GM19438 (cell line): ENCODE measurements around the gene UNC13B.
"Not testable (repeated sequence)": the region's sequence is repeated elsewhere in the genome, so short reads cannot be mapped to it uniquely, and the experiment has no call there.

Experiments
- ATAC-seq: cut with Tn5 transposase; IDR thresholded peaks from one replicate; pipeline ENCODE4 v1.9.1; 2021; ENCODE audit warnings: low read depth; ENCODE audit not compliant: unreplicated experiment

The UNC13B gene

DNA sequence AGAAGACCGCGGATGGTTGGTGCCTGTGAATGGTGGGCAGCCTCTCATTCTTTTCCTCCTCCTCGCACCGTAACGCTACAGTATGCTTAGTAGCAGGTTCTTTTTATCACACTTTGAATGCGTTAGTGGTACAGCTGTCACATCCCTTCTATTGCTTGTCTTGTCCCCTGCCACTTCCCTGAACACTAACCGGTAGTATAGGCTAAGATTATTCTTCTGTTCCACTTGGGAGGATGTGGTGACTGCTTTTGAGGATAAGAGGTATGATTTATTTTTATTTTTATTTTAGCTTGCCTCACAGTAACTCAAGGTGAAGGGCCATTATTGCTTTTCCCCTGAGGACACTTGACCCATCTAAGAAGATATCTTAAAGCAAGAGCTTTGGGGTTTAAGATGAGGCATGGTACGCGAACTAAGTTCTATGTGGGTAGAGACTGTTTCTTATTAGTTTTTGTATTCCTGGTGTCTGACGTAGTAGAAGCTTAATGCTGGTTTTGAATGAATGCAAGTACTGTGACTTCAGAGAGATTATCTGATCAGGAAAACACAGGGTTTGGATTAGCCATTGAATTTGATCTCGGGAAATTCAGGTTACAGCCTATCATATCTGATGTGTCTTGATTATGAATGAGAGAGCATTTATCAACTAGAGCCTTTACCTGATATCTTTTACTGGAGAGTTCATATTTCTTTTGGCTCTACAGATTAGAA, 951 bp downstream of the UNC13B start:
- ATAC-seq, result no peak

GRCh38 chr9:35163413-35163812, 1.6 kb downstream of the UNC13B start:
- ATAC-seq, result no peak

DNA sequence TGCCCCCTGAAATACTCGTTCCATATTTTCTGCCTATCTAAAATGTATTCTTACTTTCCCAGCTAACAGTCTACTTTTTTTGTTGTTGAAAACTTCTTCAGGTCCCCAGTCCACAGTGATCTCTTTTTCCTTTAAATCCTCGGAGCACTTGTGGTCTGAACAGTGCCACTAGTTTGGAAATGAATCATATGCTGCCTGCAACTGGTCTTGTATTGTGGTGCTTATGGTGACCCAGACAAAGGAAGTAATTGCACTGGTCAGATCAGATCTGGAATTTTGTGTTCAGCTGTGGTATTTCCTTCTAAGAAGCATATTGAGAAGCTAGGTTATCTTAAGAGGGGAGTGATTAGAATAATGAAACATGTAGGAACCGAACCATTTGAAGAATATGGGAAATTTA, 2.9 kb downstream of the UNC13B start:
- ATAC-seq, result no peak

GRCh38 chr9:35167429-35167828, 5.6 kb downstream of the UNC13B start:
- not testable (repeated sequence) for ATAC-seq

DNA sequence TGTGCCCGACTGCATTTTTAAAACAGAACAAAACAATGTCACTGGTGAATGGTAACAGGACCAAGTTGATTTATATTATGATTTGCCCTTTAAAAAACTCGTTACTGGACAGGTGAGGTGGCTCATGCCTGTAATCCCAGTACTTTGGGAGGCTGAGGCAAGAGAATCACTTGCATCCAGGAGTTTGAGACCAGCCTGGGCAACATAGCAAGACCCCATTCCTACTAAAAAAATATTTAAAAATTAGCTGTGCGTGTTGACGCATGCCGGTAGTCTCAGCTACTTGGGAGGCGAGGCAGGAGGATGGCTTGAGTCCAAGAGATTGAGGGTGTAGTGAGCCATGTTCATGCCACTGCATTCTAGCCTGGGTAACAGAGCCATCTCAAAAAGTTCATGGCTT, 7.2 kb downstream of the UNC13B start:
- no peak for ATAC-seq

GRCh38 chr9:35172878-35173277, 11.1 kb downstream of the UNC13B start:
- ATAC-seq, result no peak

- ATAC-seq, result no peak
Measured at GRCh38 chr9:35177520-35177919, 15.7 kb downstream of the UNC13B start.

- ATAC-seq, result no peak
Measured at GRCh38 chr9:35179347-35180280, 17.8 kb downstream of the UNC13B start.

DNA sequence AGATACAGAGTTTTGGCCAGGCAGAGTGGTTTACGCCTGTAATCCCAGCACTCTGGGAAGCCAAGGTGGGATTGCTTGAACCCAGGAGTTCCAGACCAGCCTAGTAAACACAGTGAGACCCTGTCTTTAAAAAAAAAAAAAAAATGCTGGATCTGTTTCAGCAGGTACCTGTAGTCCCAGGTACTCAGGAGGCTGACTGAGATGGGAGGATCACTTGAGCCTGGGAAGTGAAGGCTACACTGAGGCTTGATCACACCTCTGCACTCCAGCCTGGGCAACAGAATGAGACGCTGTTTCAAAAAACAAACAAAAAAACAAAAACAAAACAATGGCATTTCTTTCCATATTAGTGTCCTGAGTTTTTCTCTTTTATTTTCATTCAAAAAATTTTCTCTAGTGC, 19.0 kb downstream of the UNC13B start:
- no peak for ATAC-seq

DNA sequence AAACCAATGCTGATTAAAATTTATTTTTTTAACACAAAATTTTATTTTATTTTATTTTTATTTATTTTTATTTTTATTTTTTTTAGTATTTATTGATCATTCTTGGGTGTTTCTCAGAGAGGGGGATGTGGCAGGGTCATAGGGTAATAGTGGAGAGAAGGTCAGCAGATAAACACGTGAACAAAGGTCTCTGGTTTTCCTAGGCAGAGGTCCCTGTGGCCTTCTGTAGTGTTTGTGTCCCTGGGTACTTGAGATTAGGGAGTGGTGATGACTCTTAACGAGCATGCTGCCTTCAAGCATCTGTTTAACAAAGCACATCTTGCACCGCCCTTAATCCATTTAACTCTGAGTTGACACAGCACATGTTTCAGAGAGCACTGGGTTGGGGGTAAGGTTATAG, 20.6 kb downstream of the UNC13B start:
- not testable (repeated sequence) for ATAC-seq

- ATAC-seq, result not testable (repeated sequence)
Measured at GRCh38 chr9:35182996-35183754, 21.4 kb downstream of the UNC13B start.

GRCh38 chr9:35183755-35184480, 22.1 kb downstream of the UNC13B start:
- ATAC-seq, result not testable (repeated sequence)

- ATAC-seq, result no peak
Measured at GRCh38 chr9:35186524-35186923, 24.7 kb downstream of the UNC13B start.

- ATAC-seq, result no peak
Measured at GRCh38 chr9:35190203-35190602, 28.4 kb downstream of the UNC13B start.

DNA sequence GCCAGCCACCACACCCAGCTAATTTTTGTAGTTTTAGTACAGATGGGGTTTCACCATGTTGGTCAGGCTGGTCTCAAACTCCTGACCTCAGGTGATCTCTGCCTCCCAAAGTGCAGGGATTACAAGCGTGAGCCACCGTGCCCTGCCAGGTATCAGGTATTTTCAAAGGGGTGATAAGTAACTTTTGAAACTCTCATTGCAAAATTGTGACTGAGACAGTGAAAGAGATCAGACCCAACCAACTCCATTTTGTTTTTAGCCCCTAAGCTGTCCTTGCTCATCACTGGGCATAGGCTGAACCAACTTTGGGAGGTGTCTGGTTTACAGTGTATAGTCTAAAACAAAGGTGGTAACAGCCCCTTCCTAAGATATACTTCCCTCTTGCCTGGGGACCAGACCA, 29.3 kb downstream of the UNC13B start:
- no peak for ATAC-seq

- no peak for ATAC-seq
Measured at GRCh38 chr9:35193762-35194161, 32.0 kb downstream of the UNC13B start.

DNA sequence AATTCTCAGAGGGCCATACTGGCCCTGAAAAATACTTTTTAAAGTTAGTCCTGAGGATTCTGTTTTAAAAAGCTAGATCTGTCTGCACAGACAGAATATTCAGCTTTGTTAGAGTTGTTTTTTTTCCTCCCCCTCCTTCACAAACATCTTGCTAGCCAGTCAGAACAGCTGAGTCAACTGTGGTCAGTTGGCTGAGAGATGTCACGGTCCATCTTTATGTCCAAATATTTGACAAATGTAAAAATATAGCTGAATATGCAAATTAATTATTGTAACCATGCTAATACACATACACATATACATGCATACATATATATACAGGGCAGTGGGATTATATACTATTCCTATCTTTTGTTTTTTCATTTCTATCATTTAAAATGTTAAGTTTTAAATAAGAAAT, 33.9 kb downstream of the UNC13B start:
- ATAC-seq, result no peak

DNA sequence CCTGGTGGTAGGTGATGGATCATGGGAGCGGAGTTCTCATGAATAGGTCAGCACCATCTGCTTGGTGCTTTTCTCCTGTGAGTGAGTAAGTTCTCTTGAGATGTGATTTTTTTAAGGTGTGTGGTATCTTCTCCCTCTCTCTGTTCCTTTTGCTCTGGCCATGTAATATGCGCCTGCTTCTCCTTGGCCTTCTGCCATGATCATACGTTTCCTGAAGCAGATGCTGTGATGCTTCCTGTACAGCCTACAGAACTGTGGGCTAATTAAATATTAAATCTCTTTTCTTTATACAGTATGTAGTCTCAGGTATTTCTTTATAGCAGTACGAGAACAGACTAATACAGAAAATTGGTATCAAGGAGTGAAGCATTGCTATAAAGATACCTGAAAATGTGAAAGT, 36.4 kb downstream of the UNC13B start:
- no peak for ATAC-seq

- no peak for ATAC-seq
Measured at GRCh38 chr9:35203528-35203927, 41.7 kb downstream of the UNC13B start.

- ATAC-seq, result no peak
Measured at GRCh38 chr9:35205340-35205739, 43.5 kb downstream of the UNC13B start.
